Epithelial cell of esophagus (primary cell): ENCODE measurements around the gene AMMECR1L.
A peak's percentile ranks its signal among the peaks of the same experiment; 100 is the strongest.

ENCODE experiments used
- DNase-seq: peaks from one replicate; pipeline ENCODE4 v3.0.0; 2010; ENCODE audit warnings: low read depth
- H3K4me3 ChIP-seq: 2 replicates; pipeline ENCODE4 v1.5.1; 2011; ENCODE audit warnings: mild to moderate bottlenecking, low read length, control low read depth
- TF ChIP-seq, protein P1 (sequence below): IDR thresholded peaks from 2 replicates; pipeline ENCODE4 v1.5.1; 2011; ENCODE audit warnings: low read depth, mild to moderate bottlenecking, low read length, control low read depth, inconsistent platforms; ENCODE audit not compliant: insufficient read depth; ENCODE audit errors: missing control alignments

The AMMECR1L gene

DNA sequence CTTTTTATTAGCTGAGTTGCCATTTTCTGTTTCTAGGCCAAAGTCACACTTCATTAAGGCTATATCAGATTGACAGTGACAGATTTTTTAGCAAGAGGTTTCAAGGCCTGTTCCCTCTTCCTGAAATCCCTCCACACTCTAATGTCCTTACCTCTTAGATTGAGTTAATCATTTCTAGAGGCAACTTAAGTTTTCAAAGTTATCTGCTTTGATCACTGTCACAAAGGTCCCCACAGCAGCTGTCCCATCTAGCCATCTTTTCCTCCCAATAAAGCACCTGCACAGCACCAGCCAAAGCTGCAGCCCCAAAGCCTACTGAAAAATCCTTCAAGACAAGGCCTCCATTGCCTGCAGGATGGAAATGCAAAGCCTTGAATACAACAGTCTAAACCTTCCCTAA lies 13.4 kb downstream of the AMMECR1L start:
- no peak overlapping the region for H3K4me3 ChIP-seq
- no peak for DNase-seq
- TF ChIP-seq, protein P1, sequence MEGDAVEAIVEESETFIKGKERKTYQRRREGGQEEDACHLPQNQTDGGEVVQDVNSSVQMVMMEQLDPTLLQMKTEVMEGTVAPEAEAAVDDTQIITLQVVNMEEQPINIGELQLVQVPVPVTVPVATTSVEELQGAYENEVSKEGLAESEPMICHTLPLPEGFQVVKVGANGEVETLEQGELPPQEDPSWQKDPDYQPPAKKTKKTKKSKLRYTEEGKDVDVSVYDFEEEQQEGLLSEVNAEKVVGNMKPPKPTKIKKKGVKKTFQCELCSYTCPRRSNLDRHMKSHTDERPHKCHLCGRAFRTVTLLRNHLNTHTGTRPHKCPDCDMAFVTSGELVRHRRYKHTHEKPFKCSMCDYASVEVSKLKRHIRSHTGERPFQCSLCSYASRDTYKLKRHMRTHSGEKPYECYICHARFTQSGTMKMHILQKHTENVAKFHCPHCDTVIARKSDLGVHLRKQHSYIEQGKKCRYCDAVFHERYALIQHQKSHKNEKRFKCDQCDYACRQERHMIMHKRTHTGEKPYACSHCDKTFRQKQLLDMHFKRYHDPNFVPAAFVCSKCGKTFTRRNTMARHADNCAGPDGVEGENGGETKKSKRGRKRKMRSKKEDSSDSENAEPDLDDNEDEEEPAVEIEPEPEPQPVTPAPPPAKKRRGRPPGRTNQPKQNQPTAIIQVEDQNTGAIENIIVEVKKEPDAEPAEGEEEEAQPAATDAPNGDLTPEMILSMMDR: no peak

DNA sequence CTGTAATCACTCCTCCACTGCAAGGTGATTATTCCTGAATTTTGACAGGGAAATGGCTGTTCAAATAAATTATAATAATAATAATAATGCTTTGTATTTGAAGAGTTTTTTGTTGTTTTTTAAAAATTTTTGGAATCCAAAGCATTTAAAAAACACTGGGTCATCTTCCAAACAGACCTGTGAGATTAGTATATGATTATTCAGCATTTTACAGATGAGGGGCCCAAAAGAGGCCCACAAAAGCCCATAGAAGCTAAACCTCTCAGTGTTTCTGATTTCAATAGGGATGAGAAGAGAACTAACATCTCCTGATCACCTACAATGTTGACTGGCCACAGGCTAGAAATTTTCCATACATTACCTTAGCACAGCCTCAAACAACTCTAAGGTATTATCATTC lies 19.8 kb downstream of the AMMECR1L start:
- TF ChIP-seq, protein P1: no peak
- no peak overlapping the region for H3K4me3 ChIP-seq
- DNase-seq: no peak

DNA sequence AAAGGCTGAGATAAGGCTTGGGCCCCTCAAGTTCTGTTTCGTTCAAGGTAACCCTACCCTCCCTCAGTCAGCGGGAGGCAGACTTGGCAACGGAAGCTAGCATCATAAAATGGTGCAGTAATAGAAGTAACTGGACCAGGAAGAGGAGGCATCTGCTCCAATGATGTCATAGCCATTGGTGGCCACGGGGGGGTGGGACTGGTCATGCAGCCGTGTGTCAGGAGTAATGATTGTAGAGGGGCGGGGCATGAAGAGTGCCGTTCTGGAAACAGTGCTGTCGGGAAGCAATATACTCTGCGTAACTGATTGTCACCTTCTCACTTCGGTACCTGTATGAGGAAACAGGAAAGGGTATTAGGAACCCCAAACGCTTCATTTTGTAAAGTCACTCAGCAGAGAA lies 20.9 kb downstream of the AMMECR1L start:
- DNase-seq: peak; percentile 36
- TF ChIP-seq, protein P1: peak; percentile 15
- no peak overlapping the region for H3K4me3 ChIP-seq

DNA sequence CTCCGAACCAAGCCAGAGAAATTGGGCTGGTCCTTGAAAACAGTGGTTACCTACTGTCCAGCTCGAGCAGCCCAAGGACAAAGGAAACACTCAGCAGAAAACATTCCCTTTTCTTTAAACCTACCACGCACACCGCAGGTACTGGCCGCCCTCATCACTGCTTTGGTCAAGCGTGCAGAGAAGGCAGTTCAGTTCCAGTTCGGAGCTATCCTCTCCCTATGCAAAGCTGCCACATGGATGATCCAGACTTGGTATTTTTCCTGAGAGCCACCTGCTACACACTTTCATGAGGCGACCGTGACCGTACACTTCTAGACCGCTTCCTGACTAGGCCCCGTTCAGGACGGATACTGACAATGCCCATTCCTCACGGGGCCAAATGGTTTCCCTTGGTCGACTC lies 23.5 kb downstream of the AMMECR1L start:
- TF ChIP-seq, protein P1: no peak
- DNase-seq: no peak
- H3K4me3 ChIP-seq: no peak overlapping the region

DNA sequence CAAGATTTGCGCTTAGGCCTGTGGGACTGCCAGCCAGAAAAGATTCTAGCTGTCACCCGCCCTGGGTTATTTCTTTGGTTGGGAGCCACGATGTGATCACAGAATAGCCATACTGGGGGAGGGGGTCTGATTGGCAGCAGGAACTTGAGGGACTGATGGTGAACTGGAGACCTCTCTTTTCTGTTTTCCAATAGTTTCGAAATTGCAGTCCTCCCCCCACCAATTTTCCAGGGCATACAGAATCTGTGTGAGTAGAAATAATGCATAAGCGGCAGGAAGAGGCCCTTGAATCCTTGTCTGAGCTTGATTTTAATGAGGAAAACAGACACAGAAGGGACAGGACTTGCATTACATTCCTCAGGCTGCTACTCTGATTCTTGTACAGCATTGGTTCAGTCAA lies 25.6 kb downstream of the AMMECR1L start:
- DNase-seq: peak; percentile 7
- no peak overlapping the region for H3K4me3 ChIP-seq
- TF ChIP-seq, protein P1: no peak

DNA sequence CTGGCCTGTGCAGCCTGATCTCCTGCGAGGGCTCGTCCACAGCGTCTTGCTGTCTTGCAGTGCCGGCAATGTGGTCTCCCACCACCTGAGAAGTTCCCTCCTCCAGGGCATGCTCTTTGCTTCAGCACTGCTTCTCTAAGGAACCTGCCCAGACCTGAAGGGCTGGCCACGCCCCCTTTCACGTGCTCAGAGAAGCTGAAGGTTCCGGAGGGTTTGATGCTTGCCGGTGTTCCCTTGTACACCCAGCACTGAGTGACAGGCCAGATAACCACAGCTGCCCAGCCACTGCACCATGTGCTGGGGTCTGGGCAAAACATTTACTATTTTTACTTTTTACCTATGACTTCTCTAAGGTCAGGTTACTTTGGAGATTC lies 26.1 kb downstream of the AMMECR1L start:
- TF ChIP-seq, protein P1: no peak
- H3K4me3 ChIP-seq: peak overlapping the region; percentile 21
- peak; percentile 92 for DNase-seq

DNA sequence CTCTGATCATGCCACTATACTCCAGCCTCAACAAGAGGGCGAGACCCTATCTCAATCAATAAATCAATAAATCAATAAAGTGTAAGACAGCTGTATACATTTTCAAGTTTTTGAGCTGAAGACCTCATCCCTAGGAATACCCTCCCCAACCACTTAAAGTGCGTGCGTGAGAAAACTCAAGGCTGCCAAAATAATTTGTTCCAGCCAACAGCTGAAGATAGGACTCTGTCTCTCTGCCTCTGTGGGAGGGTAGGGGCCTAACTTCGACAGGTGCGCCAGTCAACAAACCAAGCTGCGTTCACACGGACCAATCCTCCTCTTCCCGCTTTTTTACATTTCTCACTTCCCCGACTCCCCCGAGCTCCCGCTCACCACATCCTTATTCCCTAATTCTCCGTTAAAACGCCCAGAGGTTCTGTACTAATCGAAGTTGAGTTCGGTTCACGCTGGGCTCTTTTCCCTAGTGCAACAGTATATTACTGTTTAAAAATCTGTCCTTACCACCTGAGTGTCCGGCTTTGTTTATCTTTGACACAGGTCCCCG lies 28.4 kb downstream of the AMMECR1L start:
- H3K4me3 ChIP-seq: peak overlapping the region; percentile 78
- TF ChIP-seq, protein P1: no peak
- DNase-seq: peak; percentile 11
